SK-N-MC (cell line): Measurements from ENCODE around the gene MAGI1.

Experiments used
- EZH2 ChIP-seq: fragments of 200-600 bp; sonication (generic); IDR thresholded peaks from one replicate; pipeline ENCODE4 v1.6.1; 2017; ENCODE audit warnings: antibody characterized with exemption
- FOXP2 ChIP-seq: optimal IDR thresholded peaks from 2 replicates; pipeline ENCODE3; 2011; ENCODE audit warnings: mild to moderate bottlenecking, moderate library complexity; ENCODE audit not compliant: insufficient read depth; ENCODE audit errors: extremely low read length, control extremely low read depth
- POLR2AphosphoS5 ChIP-seq: IDR thresholded peaks from 2 replicates; pipeline ENCODE4 v1.6.1; 2012; ENCODE audit warnings: mild to moderate bottlenecking, low read depth, low read length, borderline replicate concordance

DNA sequence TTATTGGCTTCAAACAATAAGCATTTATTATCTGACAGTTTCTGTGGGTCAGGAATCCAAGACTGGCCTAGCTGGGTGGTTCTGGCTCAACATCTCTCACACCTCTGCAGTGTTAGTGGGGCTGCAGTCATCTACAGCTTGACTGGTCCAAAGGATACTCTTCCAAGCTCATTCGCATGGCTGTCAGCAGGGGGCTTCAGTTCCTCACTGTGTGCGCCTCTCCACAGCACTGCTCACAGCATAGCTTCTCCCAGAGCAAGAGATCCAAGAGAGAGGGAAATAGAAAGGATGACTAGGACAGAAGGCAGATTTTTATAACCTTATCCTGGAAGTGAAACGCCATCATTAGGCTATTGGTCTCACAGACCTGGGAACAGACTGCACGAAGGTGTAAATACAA is 64.2 kb downstream of the MAGI1 start:
- TF ChIP-seq EZH2 (no peak), POLR2AphosphoS5 (no peak), FOXP2 (no peak)
